ENCODE results near the gene TBC1D22A. TPM values are rescaled to one million over a fixed set of nuclear protein-coding genes. Genes with fewer than 3 reads are reported as not detected.

TBC1D22A gene
- total and polyA plus RNA-seq, 10 of the 15 experiments (the other 5 are each of a cell fraction or from before 2014, with no cell fraction given), result 0.63 to 44.7 (median 27.4) TPM

DNA sequence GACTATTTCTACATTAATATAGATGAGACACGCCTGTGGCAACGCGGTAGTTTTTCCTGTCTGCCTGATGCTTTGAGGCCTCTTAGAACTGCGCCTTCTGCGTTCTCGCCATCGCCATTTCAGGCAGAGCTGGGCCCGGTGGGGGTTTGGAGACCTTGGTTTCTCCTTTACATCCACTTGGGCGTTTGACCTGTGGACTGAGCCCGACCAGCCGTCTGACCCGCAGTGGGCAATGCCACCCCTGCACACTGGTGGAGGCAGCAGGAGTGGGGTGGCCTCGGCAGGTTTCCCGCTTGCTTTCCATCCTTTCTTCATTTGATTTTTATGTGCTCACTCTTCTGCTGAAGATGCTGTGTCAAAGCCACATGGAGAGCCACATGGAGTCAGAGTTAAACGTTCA is 130.4 kb downstream of the TBC1D22A start (continued):
- TF ChIP-seq, protein P1, sequence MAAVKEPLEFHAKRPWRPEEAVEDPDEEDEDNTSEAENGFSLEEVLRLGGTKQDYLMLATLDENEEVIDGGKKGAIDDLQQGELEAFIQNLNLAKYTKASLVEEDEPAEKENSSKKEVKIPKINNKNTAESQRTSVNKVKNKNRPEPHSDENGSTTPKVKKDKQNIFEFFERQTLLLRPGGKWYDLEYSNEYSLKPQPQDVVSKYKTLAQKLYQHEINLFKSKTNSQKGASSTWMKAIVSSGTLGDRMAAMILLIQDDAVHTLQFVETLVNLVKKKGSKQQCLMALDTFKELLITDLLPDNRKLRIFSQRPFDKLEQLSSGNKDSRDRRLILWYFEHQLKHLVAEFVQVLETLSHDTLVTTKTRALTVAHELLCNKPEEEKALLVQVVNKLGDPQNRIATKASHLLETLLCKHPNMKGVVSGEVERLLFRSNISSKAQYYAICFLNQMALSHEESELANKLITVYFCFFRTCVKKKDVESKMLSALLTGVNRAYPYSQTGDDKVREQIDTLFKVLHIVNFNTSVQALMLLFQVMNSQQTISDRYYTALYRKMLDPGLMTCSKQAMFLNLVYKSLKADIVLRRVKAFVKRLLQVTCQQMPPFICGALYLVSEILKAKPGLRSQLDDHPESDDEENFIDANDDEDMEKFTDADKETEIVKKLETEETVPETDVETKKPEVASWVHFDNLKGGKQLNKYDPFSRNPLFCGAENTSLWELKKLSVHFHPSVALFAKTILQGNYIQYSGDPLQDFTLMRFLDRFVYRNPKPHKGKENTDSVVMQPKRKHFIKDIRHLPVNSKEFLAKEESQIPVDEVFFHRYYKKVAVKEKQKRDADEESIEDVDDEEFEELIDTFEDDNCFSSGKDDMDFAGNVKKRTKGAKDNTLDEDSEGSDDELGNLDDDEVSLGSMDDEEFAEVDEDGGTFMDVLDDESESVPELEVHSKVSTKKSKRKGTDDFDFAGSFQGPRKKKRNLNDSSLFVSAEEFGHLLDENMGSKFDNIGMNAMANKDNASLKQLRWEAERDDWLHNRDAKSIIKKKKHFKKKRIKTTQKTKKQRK (IDR thresholded peaks at IDR 0.05; ENCODE audit: low read depth, low read length), result no peak

DNA sequence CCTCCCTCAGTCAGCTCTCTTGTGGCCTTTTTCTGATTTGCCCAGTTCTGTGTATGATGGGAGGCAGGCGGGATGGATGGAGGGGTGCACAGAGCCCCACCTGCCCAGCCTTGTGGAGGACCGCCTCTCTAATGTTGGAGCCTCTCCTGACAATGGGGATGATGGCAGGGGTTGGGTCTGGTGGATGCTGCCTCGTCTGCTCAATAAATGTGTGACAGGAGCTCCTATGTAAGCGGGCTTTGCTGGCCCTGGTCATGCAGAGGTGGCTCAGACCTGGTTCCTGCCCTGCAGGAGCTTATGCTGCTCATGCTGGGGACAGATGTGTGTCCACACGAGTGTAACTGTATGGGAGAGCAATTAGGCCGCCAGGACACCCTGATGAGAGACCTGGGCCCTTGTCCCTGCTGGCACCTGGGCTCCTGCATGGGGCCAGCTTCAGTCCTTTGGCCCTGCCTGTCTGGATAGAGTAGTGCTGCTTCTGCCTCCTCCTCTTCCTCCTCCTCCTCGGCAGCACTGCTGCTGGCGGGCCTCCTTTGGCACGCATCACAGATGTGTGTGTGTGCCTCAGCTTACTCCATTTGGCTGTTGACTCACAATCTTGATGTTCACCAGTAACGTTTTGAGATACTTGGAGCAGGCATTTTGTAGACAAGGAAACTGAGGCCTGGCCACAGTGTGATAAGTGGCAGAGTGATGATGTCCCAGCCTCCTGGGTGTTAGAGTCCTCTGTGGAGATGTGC is 131.0 kb downstream of the TBC1D22A start:
- BruUV-seq (replicated peaks), result no TSS peak

More for the DNA sequence above, 131.0 kb downstream of the TBC1D22A start:
- WGBS (ENCODE audit: insufficient coverage, insufficient replicate concordance, low lambda C conversion rate, missing lambda C conversion rate), result 99% methylated on average over 10 of the region's 10 CpGs
- Histone ChIP-seq H3K79me2 (ENCODE audit: control insufficient read depth, insufficient read depth, low read length) (no peaks in the 10 kb centered on the region), H4K20me1 (ENCODE audit: control insufficient read depth, insufficient read depth) (no peaks in the 10 kb centered on the region), H3K4me2 (ENCODE audit: control insufficient read depth, insufficient read depth) (no peak overlapping the region), H3K27me3 (replicated peaks in 1 of 2; ENCODE audit: control insufficient read depth in 2 of 2, insufficient read depth in 2 of 2, low read length in 1 of 2) (no peaks in the 10 kb centered on the region), H3K27ac (ENCODE audit: control insufficient read depth, insufficient read depth) (no peak overlapping the region), H3K36me3 (ENCODE audit: control insufficient read depth in 2 of 2, insufficient read depth in 2 of 2, low read length in 1 of 2) (peaks cover 35 to 55% of the 10 kb centered on the region in 2 experiments), H3K4me1 (ENCODE audit: control insufficient read depth, insufficient read depth, low read length) (no peaks in the 10 kb centered on the region), H3K9ac (ENCODE audit: control insufficient read depth, insufficient read depth, low read length) (no peak overlapping the region), H3K4me3 (no peak overlapping the region), H3K9me3 (replicated peaks; ENCODE audit: control insufficient read depth, insufficient read depth, low read length) (no peaks in the 10 kb centered on the region), H2AFZ (ENCODE audit: control insufficient read depth, low read depth, low read length) (no peak overlapping the region)
- ChIA-PET RAD21 (ENCODE audit: unreplicated experiment) (no interaction called here), CTCF (no interaction called here), POLR2A (no interaction called here), SMC1A (ENCODE audit: uncharacterized antibody, unreplicated experiment) (no interaction called here)
- intact Hi-C loops (cut with micrococcal nuclease; ENCODE audit: unreplicated experiment) (no loop called here), in situ Hi-C loops (cut with MboI) (no loop called here)
- DNase-seq (ENCODE audit: low read depth, low spot score) (no peak), FAIRE-seq (no peak), ATAC-seq (no peak)
- TF ChIP-seq SREBF1 (IDR thresholded peaks at IDR 0.05; ENCODE audit: low read length), result no peak
- no peak for TF ChIP-seq IKZF1 (conservative IDR thresholded peaks at IDR 0.05)
- no peak for TF ChIP-seq RCOR1 (conservative IDR thresholded peaks at IDR 0.05; ENCODE audit: low read depth, low read length)
- TF ChIP-seq, protein P2, sequence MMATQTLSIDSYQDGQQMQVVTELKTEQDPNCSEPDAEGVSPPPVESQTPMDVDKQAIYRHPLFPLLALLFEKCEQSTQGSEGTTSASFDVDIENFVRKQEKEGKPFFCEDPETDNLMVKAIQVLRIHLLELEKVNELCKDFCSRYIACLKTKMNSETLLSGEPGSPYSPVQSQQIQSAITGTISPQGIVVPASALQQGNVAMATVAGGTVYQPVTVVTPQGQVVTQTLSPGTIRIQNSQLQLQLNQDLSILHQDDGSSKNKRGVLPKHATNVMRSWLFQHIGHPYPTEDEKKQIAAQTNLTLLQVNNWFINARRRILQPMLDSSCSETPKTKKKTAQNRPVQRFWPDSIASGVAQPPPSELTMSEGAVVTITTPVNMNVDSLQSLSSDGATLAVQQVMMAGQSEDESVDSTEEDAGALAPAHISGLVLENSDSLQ (IDR thresholded peaks at IDR 0.05), result no peak
- TF ChIP-seq POLR2AphosphoS2 (IDR thresholded peaks at IDR 0.05; ENCODE audit: low read depth, low read length), result no peak
- TF ChIP-seq, protein P3, sequence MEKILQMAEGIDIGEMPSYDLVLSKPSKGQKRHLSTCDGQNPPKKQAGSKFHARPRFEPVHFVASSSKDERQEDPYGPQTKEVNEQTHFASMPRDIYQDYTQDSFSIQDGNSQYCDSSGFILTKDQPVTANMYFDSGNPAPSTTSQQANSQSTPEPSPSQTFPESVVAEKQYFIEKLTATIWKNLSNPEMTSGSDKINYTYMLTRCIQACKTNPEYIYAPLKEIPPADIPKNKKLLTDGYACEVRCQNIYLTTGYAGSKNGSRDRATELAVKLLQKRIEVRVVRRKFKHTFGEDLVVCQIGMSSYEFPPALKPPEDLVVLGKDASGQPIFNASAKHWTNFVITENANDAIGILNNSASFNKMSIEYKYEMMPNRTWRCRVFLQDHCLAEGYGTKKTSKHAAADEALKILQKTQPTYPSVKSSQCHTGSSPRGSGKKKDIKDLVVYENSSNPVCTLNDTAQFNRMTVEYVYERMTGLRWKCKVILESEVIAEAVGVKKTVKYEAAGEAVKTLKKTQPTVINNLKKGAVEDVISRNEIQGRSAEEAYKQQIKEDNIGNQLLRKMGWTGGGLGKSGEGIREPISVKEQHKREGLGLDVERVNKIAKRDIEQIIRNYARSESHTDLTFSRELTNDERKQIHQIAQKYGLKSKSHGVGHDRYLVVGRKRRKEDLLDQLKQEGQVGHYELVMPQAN (conservative IDR thresholded peaks at IDR 0.05), result no peak

Data from GM12878 (cell line).